Body of pancreas (tissue), 4 donors: ENCODE results near the gene NEDD9. TPM values are rescaled to one million over a fixed set of nuclear protein-coding genes. Genes with fewer than 3 reads are reported as not detected.

ENCODE experiments used
- ATAC-seq: fragments of 150-250 bp; one replicate; pipeline ENCODE4 v1.9.1; 2016
- DNase-seq, 4 donors: peaks; one replicate each; pipeline ENCODE4 v3.0.0-alpha.2; 2019
- H3K27ac ChIP-seq, 4 donors: fragments of 200-600 bp; sonication (generic); 1 replicate in 3 of 4; 2 replicates in 1 of 4; pipeline versions ENCODE4 v1.5.1 to v1.6.1; 2016 to 2019; ENCODE audit warnings: mild to moderate bottlenecking in 1 of 4, mixed read lengths in 1 of 4, moderate library complexity in 1 of 4
- H3K27me3 ChIP-seq, 2 donors: fragments of 200-600 bp; sonication (generic); one replicate each; pipeline ENCODE4 v1.6.0; 2016; ENCODE audit warnings: mild to moderate bottlenecking in 1 of 2
- H3K36me3 ChIP-seq, 2 donors: fragments of 200-600 bp; sonication (generic); replicated peaks in 1 of 2; 2 replicates each; pipeline ENCODE4 v1.5.1; 2016; ENCODE audit warnings: low read depth in 2 of 2; ENCODE audit not compliant: insufficient read depth in 1 of 2
- H3K4me1 ChIP-seq: fragments of 200-600 bp; sonication (generic); one replicate; pipeline ENCODE4 v1.6.0; 2016
- H3K4me3 ChIP-seq, 2 donors: fragments of 200-600 bp; sonication (generic); 1 replicate in 1 of 2; 2 replicates in 1 of 2; pipeline ENCODE4 v1.5.1; 2016 to 2019
- H3K9me3 ChIP-seq, 3 donors: fragments of 200-600 bp; sonication (generic); 1 replicate in 2 of 3; 2 replicates in 1 of 3; pipeline ENCODE4 v1.5.1; 2016
- CTCF ChIP-seq, 7 experiments: fragments of 450-650 bp in 4 of 7; fragments of 200-600 bp in 3 of 7; sonication (generic) in 3 of 7; IDR thresholded peaks; one replicate each; pipeline ENCODE4 v1.5.1; 2016 to 2019; ENCODE audit warnings: antibody characterized with exemption in 7 of 7
- POLR2A ChIP-seq, 3 donors: fragments of 450-650 bp; IDR thresholded peaks; one replicate each; pipeline ENCODE4 v1.6.1; 2016; ENCODE audit warnings: antibody characterized with exemption in 3 of 3, mild to moderate bottlenecking in 2 of 3
- WGBS, 2 donors: methylation state at CpG; one replicate each; pipeline ENCODE4 v1.1.5; 2017; 5-methylcytosine and 5-hydroxymethylcytosine counted together
- intact Hi-C: fragments of 100-400 bp; cut with DNase I; formaldehyde crosslinking; loops from one replicate; pipeline ENCODE4 v1.15.1; 2023
- total RNA-seq, 2 donors: library from RNA; depleted of rRNA; stranded (reverse); fragments of >200 nt; gene quantifications; one replicate each; pipeline ENCODE4 v1.1.0, GENCODE V29; 2016

The NEDD9 gene
- total RNA-seq, 2 donors from 2014 or later: 22.8 to 58.3 TPM

GRCh38 chr6:11221623-11222384, 10.7 kb downstream of the NEDD9 start:
- DNase-seq (no peak), ATAC-seq (no peak)
- H3K36me3 ChIP-seq: no peaks in the 10 kb centered on the region
- no peaks in the 10 kb centered on the region for H3K9me3 ChIP-seq
- H3K27ac ChIP-seq: peak overlapping the region in 2 of 4 donors; percentile 4 to 10
- no peaks in the 10 kb centered on the region for H3K27me3 ChIP-seq
- WGBS, 2 donors: 41 to 44% methylated on average over 3 of the region's 3 CpGs
- intact Hi-C loops: no loop called here
- no peak overlapping the region for H3K4me3 ChIP-seq
- peaks cover 53% of the 10 kb centered on the region for H3K4me1 ChIP-seq
- TF ChIP-seq POLR2A (IDR thresholded peaks at IDR 0.05) (no peak), CTCF (IDR thresholded peaks at IDR 0.05) (no peak)

- peak overlapping the region; percentile 7 to 73 (median 72) for H3K27ac ChIP-seq
- DNase-seq (no peak), ATAC-seq (no peak)
- 65 to 74% methylated on average over 4 of the region's 4 CpGs for WGBS, 2 donors
- H3K27me3 ChIP-seq: no peaks in the 10 kb centered on the region
- TF ChIP-seq POLR2A (IDR thresholded peaks at IDR 0.05) (no peak), CTCF (IDR thresholded peaks at IDR 0.05) (no peak)
- no peak overlapping the region for H3K4me3 ChIP-seq
- peaks cover 72% of the 10 kb centered on the region for H3K4me1 ChIP-seq
- intact Hi-C loops: no loop called here
- no peaks in the 10 kb centered on the region for H3K36me3 ChIP-seq
- H3K9me3 ChIP-seq: no peaks in the 10 kb centered on the region
Observed at GRCh38 chr6:11219400-11219834, 13.1 kb downstream of the NEDD9 start.

GRCh38 chr6:11218538-11219399, 13.7 kb downstream of the NEDD9 start:
- H3K4me3 ChIP-seq: no peak overlapping the region
- no peaks in the 10 kb centered on the region for H3K9me3 ChIP-seq
- WGBS, 2 donors: 19 to 34% methylated on average over 12 of the region's 12 CpGs
- H3K4me1 ChIP-seq: peaks cover 77% of the 10 kb centered on the region
- no peak for TF ChIP-seq CTCF (IDR thresholded peaks at IDR 0.05)
- peak in 2 of 3 donors; percentile 19 to 33 for TF ChIP-seq POLR2A (IDR thresholded peaks at IDR 0.05)
- no peaks in the 10 kb centered on the region for H3K36me3 ChIP-seq
- ATAC-seq (peak; percentile 73), DNase-seq (peak; percentile 37 to 72 (median 42))
- H3K27me3 ChIP-seq: no peaks in the 10 kb centered on the region
- intact Hi-C loops: no loop called here
- peak overlapping the region; percentile 6 to 73 (median 72) for H3K27ac ChIP-seq

GRCh38 chr6:11218102-11218442, 14.4 kb downstream of the NEDD9 start:
- H3K27me3 ChIP-seq: no peaks in the 10 kb centered on the region
- H3K4me3 ChIP-seq: no peak overlapping the region
- intact Hi-C loops: no loop called here
- no peaks in the 10 kb centered on the region for H3K36me3 ChIP-seq
- no peak for ATAC-seq
- peak overlapping the region in 3 of 4 donors; percentile 71 to 73 (median 73) for H3K27ac ChIP-seq
- no peak for DNase-seq
- no peaks in the 10 kb centered on the region for H3K9me3 ChIP-seq
- H3K4me1 ChIP-seq: peaks cover 75% of the 10 kb centered on the region
- TF ChIP-seq CTCF (IDR thresholded peaks at IDR 0.05) (no peak), POLR2A (IDR thresholded peaks at IDR 0.05) (no peak)
- WGBS, 2 donors: 94 to 95% methylated on average over 3 of the region's 3 CpGs
